Occipital lobe (tissue), 2 donors: Measurements from ENCODE around the gene TMA7. TPM values are rescaled to one million over a fixed set of nuclear protein-coding genes. Genes with fewer than 3 reads are reported as not detected.

ENCODE experiments used
- DNase-seq: peaks from one replicate; lab custom pipeline; 2025; lab: John Stamatoyannopoulos, UW
- total RNA-seq: library from RNA; depleted of rRNA; stranded (reverse); fragments of >200 nt; gene quantifications from one replicate; pipeline ENCODE4 v1.2.3, GENCODE V29; 2014

Gene TMA7
- total RNA-seq, 1 donor from 2014 or later = 61.3 TPM

DNA sequence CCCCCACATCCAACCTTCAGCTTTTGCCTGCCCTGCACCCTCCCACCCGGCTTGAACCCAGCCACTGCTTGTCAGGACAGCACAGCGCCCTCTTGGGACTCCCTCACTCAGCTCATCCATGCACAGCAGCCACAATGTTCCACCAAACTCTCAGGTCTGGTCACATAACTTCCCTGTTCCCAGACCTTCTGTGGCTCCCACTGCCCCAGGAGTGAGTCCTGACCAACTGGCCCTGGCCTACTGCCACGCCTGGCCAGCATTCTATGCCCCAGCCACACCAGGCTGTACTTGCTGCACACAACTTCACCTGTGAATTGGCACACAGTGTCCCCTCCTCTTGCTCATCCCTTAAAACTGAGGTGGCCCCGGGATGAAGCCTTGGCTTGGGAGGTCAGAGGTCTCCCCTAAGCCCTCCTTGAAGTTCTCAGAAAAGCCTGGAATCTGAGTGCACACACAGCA is 31.2 kb upstream of the TMA7 start:
- DNase-seq = no peak

DNA sequence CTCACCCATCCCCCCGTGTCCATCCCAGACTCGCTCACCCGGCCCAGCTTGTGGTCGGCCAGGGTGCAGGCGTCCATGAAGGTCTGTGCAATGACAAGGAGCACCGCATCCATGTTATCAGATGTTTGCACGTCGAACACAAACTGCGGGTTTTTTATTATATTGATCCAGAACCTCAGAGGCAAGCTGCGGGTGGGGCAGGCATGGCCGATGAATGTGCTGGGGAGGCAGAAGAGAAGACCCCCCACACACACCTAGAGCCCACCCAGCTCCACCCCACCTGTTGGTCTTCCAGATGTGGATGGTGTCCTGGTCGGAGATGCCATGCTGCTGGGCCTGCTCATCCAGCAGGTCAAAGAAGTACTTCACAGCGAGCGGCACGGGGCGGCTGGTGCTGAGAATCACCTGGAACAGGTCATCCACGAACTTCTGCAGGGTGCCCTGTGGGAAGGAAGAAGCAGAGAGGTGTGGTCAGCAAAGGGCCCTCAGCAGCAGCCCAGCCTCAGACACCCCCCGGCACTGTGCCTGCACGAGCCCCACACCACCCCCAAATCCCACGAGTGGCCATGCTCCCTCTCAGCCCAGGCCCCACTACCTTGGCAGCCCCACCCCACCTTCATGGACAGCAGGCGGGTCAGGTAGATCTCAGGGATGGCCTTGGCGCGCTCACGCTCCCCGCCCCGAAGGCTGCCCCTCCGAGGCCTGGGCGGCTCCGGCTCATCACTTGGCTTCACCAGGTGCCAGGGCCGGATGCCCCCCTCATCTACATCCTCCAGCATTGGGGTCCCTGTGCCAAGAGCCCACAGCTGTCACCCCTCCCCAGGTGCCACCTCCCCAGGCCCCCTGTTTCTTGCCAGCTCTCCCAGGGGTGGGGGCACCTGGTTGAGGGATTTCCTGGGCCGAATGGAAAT is 30.5 kb upstream of the TMA7 start:
- DNase-seq = no peak

GRCh38 chr3:48410205-48411040 is 29.6 kb upstream of the TMA7 start:
- DNase-seq = no peak

GRCh38 chr3:48411041-48411588 is 28.9 kb upstream of the TMA7 start:
- DNase-seq = no peak

- no peak for DNase-seq
Observed at GRCh38 chr3:48411606-48412374, 28.3 kb upstream of the TMA7 start.

- no peak for DNase-seq
Observed at GRCh38 chr3:48412375-48413001, 27.6 kb upstream of the TMA7 start.

GRCh38 chr3:48413086-48413485 is 27.0 kb upstream of the TMA7 start:
- no peak for DNase-seq

DNA sequence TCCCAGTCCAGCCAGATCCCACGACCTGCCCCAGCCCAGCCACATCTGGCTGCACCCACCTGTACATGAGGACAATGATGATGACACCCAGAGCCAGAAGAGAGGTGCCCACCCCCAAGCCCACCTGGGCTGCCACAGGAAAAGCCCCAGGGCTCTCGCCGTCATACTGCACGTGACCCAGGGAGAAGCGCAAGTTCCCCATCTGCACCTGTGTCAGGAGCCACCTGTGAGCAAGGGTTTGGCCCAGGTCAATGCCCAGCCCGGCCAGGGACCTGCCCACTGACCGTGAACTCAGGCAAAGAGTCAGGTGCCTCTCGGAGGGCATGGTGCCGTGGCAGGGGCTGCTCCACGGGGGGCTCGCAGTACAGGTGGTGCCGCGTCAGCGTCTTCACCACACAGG is 26.4 kb upstream of the TMA7 start:
- no peak for DNase-seq

DNA sequence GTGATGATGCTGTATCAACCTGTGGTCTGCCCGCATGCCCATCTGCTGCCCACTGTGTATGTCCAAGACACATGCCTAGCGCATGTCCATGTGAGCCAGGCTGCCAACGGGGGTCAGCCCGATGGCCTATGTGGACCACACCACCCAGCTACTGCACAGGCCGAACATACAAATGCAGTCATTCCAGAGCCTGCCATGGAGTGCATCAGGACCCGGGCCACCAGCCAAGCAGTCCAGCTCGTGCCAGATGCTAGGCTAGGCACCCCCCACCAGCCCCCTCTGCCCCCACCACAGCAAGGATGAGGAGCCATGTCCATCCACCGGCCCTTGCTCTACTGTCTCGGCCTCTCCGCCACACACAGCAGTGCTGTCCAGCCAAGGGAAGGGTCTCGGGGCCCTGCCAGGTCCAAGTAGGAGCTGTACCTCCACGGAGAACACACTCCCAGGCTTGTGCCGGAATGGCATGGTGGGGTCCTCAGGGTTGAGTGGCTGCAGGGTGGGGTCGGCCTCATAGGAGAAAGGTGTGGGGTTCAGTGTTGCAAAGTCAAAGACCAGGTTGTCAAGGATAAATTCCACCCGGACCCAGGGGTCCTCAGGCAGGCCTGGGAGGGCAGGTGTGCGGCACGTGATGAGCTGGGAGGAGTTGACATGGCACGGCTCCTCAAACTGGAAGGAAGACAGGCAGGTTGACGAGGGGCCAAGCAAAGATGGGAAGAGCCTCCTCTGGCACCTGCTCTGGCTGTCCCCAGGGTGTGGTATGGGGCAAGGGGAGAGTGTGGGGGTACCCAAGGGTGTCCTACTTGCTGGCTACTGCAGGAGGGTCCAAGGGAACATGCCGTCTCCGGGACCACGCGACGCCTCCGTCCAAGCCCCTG is 25.4 kb upstream of the TMA7 start:
- no peak for DNase-seq

DNA sequence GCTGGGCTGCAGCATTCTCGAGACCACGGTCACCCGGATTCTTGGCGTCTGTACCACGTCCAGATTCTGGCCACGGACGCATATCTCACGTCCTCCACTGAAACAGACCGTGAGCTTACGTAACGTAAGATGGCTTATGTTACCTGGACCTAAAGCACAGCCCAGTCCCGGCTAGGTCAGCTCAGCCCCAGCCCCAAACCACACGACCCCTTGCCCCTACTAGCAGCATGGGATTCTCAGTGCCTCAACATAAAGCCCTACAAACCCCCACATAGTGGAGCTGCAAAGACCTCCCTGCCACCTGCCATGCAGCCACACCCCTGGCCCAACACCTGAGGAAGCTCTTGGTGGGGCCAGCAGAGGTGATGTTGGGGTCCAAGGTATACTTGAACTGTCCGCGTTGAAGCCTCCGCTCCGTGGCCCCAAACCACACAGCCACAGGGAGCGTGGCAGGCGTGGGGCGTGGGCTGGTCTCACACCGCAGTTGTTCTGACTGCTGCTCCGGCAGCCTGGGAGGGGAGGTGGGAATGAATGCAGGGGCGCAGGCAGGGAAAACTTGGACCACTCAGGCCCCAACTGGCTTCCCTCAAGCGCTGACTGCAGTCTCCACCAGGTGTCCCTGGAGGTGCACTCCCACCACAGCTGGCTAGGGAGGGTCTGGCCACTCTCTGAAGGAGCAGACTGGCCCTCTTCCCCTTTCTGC is 24.7 kb upstream of the TMA7 start:
- no peak for DNase-seq

DNA sequence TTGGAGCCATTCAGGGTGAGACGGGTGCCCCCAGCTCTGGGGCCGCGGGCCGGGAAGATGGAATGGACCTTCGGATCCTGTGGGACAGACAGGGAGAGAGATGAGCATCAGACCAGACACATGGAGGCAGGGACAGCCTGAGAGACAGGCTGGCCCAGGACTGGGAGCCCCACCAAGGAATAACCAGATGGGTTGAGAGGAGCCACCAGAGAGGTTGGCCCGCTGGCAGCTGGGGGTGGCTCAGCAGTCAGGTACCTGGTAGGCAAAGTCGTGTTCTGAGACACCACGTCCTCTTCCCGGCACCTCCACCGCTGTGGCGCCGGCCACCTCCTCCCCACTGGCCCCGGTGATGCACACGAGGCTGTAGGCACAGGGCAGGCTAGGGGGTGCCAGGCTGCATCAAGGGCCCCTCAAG is 24.0 kb upstream of the TMA7 start:
- DNase-seq = no peak

DNA sequence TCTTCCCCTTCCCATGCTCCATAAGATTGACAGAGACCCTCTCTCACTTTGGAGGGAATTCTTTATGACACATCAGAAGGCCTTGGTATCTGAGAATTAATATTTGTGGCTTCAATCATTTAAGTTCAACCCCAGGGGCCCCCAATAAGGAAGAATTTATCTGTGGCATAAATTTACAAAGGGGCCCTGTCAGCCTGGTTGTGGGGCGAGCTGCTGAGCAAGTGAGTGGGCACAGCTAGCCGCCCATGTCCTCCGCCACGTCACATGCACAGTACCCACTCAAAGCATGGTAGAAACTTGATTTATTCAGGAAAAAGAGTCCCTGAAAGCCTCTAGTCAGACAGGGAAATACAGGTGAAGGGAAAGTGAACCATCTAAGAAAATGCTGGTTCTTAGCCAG is 23.5 kb upstream of the TMA7 start:
- no peak for DNase-seq

- DNase-seq = no peak
Observed at GRCh38 chr3:48417529-48418108, 22.4 kb upstream of the TMA7 start.

GRCh38 chr3:48418140-48418539 is 21.9 kb upstream of the TMA7 start:
- no peak for DNase-seq

DNA sequence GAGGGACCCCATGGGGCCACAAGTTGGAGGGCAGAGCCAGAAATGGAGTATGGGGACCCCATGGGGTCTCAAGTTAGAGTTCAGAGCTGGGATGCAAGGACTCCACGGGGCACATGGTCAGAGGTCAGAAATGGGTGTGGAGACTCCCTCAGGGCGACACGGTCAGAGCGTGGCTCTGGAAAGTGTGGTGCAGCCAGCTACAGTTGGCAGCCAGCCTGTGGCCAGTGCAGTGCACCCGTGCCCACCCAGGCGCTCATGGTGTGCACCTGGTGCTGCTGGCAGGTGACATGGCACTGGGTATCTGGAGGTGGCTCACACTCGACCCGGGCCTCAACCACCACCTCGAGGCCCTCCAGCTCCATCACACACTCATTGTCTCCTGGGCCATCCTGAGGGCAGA is 21.4 kb upstream of the TMA7 start:
- no peak for DNase-seq

DNA sequence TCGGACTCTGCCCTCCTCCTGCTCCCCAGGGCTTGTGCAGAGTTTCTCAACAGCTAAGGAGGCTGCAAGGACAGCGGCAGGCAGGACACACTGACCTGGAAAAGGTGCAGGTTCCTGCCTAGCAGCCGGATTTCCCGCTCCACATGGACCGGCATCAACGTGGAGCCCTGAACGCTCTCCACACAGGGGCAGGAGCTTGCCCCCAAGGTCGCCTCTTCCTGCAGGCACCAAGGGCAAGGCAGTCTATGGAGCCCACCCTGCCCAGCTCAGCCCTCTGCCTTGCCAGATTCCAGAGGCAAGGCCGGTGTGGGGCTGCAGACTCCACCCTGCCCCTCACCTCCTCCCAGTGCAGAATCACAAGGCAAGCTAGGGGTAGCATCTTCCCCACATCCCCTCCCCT is 20.9 kb upstream of the TMA7 start:
- no peak for DNase-seq

GRCh38 chr3:48419597-48419996 is 20.5 kb upstream of the TMA7 start:
- DNase-seq = no peak

DNA sequence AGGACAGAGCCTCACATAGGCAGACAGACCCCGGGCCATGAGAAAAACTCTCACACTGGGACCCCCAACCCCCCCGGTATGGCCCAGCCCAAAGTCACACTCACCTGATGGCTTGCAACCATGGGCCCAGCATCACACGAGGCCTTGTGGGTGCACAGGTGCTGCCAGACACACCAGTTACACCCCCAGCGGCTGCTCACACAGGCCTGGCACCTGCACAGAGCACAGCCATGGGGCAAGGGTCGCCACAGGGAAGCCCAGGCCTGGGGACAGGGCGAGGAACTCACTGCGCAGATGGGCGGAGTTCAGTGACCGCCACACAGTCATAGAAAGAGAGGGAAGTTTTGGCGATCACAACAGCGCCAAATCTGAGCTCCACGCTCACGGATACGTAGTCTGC is 19.5 kb upstream of the TMA7 start:
- no peak for DNase-seq

- DNase-seq = no peak
Observed at GRCh38 chr3:48422272-48422671, 17.8 kb upstream of the TMA7 start.
